GM18508 (cell line): ENCODE results near the gene HMOX2.

ENCODE experiments used
- ATAC-seq: cut with Tn5 transposase; IDR thresholded peaks from one replicate; pipeline ENCODE4 v1.9.1; 2021; ENCODE audit warnings: moderate number of reproducible peaks; ENCODE audit not compliant: insufficient read depth, unreplicated experiment

The HMOX2 gene

GRCh38 chr16:4475880-4476788 is at the start of gene HMOX2:
TSS of gene HMOX2 (plus strand) at chr16:4476398. CDS start at chr16:4505525, 29,127 bp downstream.
- ATAC-seq, result peak; percentile 62

- no peak for ATAC-seq
These were observed 49.4 kb upstream of the HMOX2 start for GRCh38 chr16:4426722-4427372.

- ATAC-seq, result no peak
These were observed 47.7 kb upstream of the HMOX2 start for GRCh38 chr16:4428500-4428899.

GRCh38 chr16:4431023-4431422 is 45.2 kb upstream of the HMOX2 start:
- ATAC-seq, result no peak

- no peak for ATAC-seq
These were observed 43.0 kb upstream of the HMOX2 start for GRCh38 chr16:4433228-4433627.

- no peak for ATAC-seq
These were observed 42.0 kb upstream of the HMOX2 start for GRCh38 chr16:4433914-4434787.

GRCh38 chr16:4435337-4436067 is 40.7 kb upstream of the HMOX2 start:
- ATAC-seq, result no peak

- no peak for ATAC-seq
These were observed 38.8 kb upstream of the HMOX2 start for GRCh38 chr16:4437366-4437765.

GRCh38 chr16:4442371-4442770 is 33.8 kb upstream of the HMOX2 start:
- no peak for ATAC-seq

GRCh38 chr16:4443271-4443670 is 32.9 kb upstream of the HMOX2 start:
- ATAC-seq, result no peak

GRCh38 chr16:4443986-4444385 is 32.2 kb upstream of the HMOX2 start:
- ATAC-seq, result no peak

- no peak for ATAC-seq
These were observed 25.8 kb upstream of the HMOX2 start for GRCh38 chr16:4450430-4450829.

GRCh38 chr16:4450931-4451519 is 25.2 kb upstream of the HMOX2 start:
- no peak for ATAC-seq

GRCh38 chr16:4452674-4453073 is 23.5 kb upstream of the HMOX2 start:
- ATAC-seq, result no peak

GRCh38 chr16:4454623-4455022 is 21.6 kb upstream of the HMOX2 start:
- ATAC-seq, result no peak

- no peak for ATAC-seq
These were observed 21.1 kb upstream of the HMOX2 start for GRCh38 chr16:4455081-4455480.

- no peak for ATAC-seq
These were observed 20.2 kb upstream of the HMOX2 start for GRCh38 chr16:4455951-4456350.

GRCh38 chr16:4460936-4461249 is 15.3 kb upstream of the HMOX2 start:
- no peak for ATAC-seq

- no peak for ATAC-seq
These were observed 14.7 kb upstream of the HMOX2 start for GRCh38 chr16:4461250-4462085.
